H1 (cell line): ENCODE measurements around the gene VIM. TPM values are rescaled to one million over a fixed set of nuclear protein-coding genes. Genes with fewer than 3 reads are reported as not detected.
"Not testable (repeated sequence)": the region's sequence is repeated elsewhere in the genome, so short reads cannot be mapped to it uniquely, and the experiment has no call there.

ENCODE experiments used
- CTCF ChIA-PET: fragments of 300-600 bp; sonication (Branson Sonifier 250); formaldehyde crosslinking; loops from one replicate; lab custom pipeline; 2021; ENCODE audit not compliant: partially characterized antibody; lab: Charles Lee
- POLR2A ChIA-PET: fragments of 300-600 bp; sonication (Branson Sonifier 250); formaldehyde crosslinking; loops from one replicate; lab custom pipeline; 2021; ENCODE audit warnings: inconsistent platforms; ENCODE audit not compliant: partially characterized antibody; lab: Charles Lee
- DNase-seq, 2 experiments: peaks; one replicate each; pipeline versions ENCODE4 v3.0.0 to v3.0.0-alpha.2; 2010 to 2022; ENCODE audit warnings: low spot score in 2 of 2, low read depth in 1 of 2, mixed read lengths in 1 of 2
- FAIRE-seq: peaks from 2 replicates; lab custom pipeline; 2011; peaks lifted over from hg19 to GRCh38; lab: Jason Lieb, UNC
- H2AFZ ChIP-seq: 2 replicates; pipeline ENCODE4 v1.8.1; 2012; ENCODE audit warnings: low read length, inconsistent platforms
- H2AK5ac ChIP-seq: 2 replicates; pipeline ENCODE4 v1.6.1; 2013; ENCODE audit warnings: low read depth, low read length
- H2BK120ac ChIP-seq: replicated peaks from 2 replicates; pipeline ENCODE3; 2013; ENCODE audit warnings: low read depth, low read length, inconsistent platforms
- H2BK12ac ChIP-seq: 2 replicates; pipeline ENCODE4 v1.6.1; 2013; ENCODE audit warnings: low read depth, low read length
- H2BK15ac ChIP-seq: 2 replicates; pipeline ENCODE4 v1.6.1; 2013; ENCODE audit warnings: low read length
- H2BK20ac ChIP-seq: 2 replicates; pipeline ENCODE4 v1.6.1; 2013; ENCODE audit warnings: low read length
- H2BK5ac ChIP-seq: 2 replicates; pipeline ENCODE4 v1.6.1; 2013; ENCODE audit warnings: low read depth, low read length
- H3K14ac ChIP-seq: 2 replicates; pipeline ENCODE4 v1.6.1; 2013; ENCODE audit warnings: inconsistent platforms; ENCODE audit not compliant: insufficient read length
- H3K18ac ChIP-seq: 2 replicates; pipeline ENCODE4 v1.6.1; 2013; ENCODE audit warnings: low read length; ENCODE audit errors: extremely low read depth
- H3K23ac ChIP-seq: 2 replicates; pipeline ENCODE4 v1.6.1; 2013; ENCODE audit warnings: inconsistent platforms; ENCODE audit not compliant: insufficient read length
- H3K23me2 ChIP-seq: 2 replicates; pipeline ENCODE4 v1.6.1; 2013; ENCODE audit warnings: low read depth, low read length
- H3K27ac ChIP-seq: 2 replicates; pipeline ENCODE4 v1.6.1; 2011; ENCODE audit warnings: low read depth, low read length, inconsistent platforms
- H3K27me3 ChIP-seq, 4 experiments: replicated peaks in 1 of 4; 1 replicate in 1 of 4; 2 replicates in 3 of 4; pipeline versions ENCODE4 v1.6.1 to v1.8.1; 2011 to 2013; ENCODE audit warnings: low read length in 3 of 4, mild to moderate bottlenecking in 3 of 4, inconsistent platforms in 2 of 4, mixed read lengths in 2 of 4, moderate library complexity in 1 of 4; ENCODE audit not compliant: control insufficient read depth in 3 of 4, insufficient read depth in 3 of 4; ENCODE audit errors: extremely low read depth in 1 of 4
- H3K36me3 ChIP-seq, 4 experiments: 2 replicates each; pipeline versions ENCODE4 v1.6.1 to v1.8.1; 2011 to 2013; ENCODE audit warnings: mild to moderate bottlenecking in 4 of 4, low read length in 3 of 4, moderate library complexity in 2 of 4, control low read depth in 1 of 4, inconsistent platforms in 1 of 4; ENCODE audit not compliant: insufficient read depth in 4 of 4, control insufficient read depth in 2 of 4
- H3K4ac ChIP-seq: replicated peaks from 2 replicates; pipeline ENCODE3; 2013; ENCODE audit warnings: low read length, low read depth, mixed read lengths, inconsistent platforms; ENCODE audit not compliant: insufficient read length
- H3K4me1 ChIP-seq, 4 experiments: replicated peaks in 1 of 4; 1 replicate in 1 of 4; 2 replicates in 3 of 4; pipeline versions ENCODE4 v1.6.1 to v1.8.1; 2011 to 2013; ENCODE audit warnings: low read length in 3 of 4, inconsistent platforms in 2 of 4, mixed read lengths in 1 of 4; ENCODE audit not compliant: insufficient read depth in 4 of 4, control insufficient read depth in 3 of 4
- H3K4me2 ChIP-seq, 2 experiments: 2 replicates each; pipeline versions ENCODE4 v1.6.1 to v1.8.1; 2011 to 2013; ENCODE audit warnings: low read depth in 2 of 2, low read length in 2 of 2, control low read depth in 1 of 2, inconsistent platforms in 1 of 2, mild to moderate bottlenecking in 1 of 2; ENCODE audit not compliant: insufficient read depth in 1 of 2
- H3K4me3 ChIP-seq, 4 experiments: fragments of 200-600, 300-600 bp in 1 of 4; sonication (generic), shearing (Covaris generic), sonication (Bioruptor Twin) in 1 of 4; 2 replicates each; pipeline versions ENCODE4 v1.5.1 to v1.8.1; 2011 to 2016; ENCODE audit warnings: low read length in 4 of 4, low read depth in 3 of 4, control low read depth in 2 of 4, inconsistent platforms in 2 of 4, mild to moderate bottlenecking in 2 of 4, mixed read lengths in 1 of 4, moderate library complexity in 1 of 4; ENCODE audit not compliant: insufficient read depth in 2 of 4; ENCODE audit errors: extremely low read depth in 1 of 4
- H3K56ac ChIP-seq: replicated peaks from 2 replicates; pipeline ENCODE3; 2013; ENCODE audit warnings: low read depth, mild to moderate bottlenecking, mixed read lengths, low read length, inconsistent platforms; ENCODE audit not compliant: insufficient read length
- H3K79me1 ChIP-seq: 2 replicates; pipeline ENCODE4 v1.6.1; 2013; ENCODE audit warnings: low read depth, low read length, control low read depth
- H3K79me2 ChIP-seq, 2 experiments: 2 replicates each; pipeline versions ENCODE4 v1.6.1 to v1.8.1; 2012 to 2013; ENCODE audit warnings: low read length in 2 of 2, mild to moderate bottlenecking in 2 of 2, inconsistent platforms in 1 of 2; ENCODE audit not compliant: insufficient read depth in 2 of 2, control insufficient read depth in 1 of 2
- H3K9ac ChIP-seq, 4 experiments: replicated peaks in 1 of 4; 1 replicate in 1 of 4; 2 replicates in 3 of 4; pipeline versions ENCODE4 v1.6.1 to v1.8.1; 2011 to 2013; ENCODE audit warnings: low read depth in 3 of 4, low read length in 3 of 4, control low read depth in 2 of 4, mild to moderate bottlenecking in 2 of 4, moderate library complexity in 2 of 4, inconsistent platforms in 1 of 4; ENCODE audit errors: extremely low read depth in 1 of 4
- H3K9me3 ChIP-seq, 2 experiments: 2 replicates each; pipeline versions ENCODE4 v1.6.1 to v1.8.1; 2012 to 2013; ENCODE audit warnings: mild to moderate bottlenecking in 2 of 2, moderate library complexity in 2 of 2, control low read depth in 1 of 2, inconsistent platforms in 1 of 2, low read depth in 1 of 2, low read length in 1 of 2, mixed read lengths in 1 of 2; ENCODE audit not compliant: insufficient read depth in 2 of 2
- H4K20me1 ChIP-seq, 2 experiments: replicated peaks in 1 of 2; 2 replicates each; pipeline versions ENCODE3 to v1.8.1; 2011 to 2013; ENCODE audit warnings: inconsistent platforms in 2 of 2, low read length in 2 of 2, mild to moderate bottlenecking in 1 of 2; ENCODE audit not compliant: insufficient read depth in 2 of 2, control insufficient read depth in 1 of 2
- H4K5ac ChIP-seq: 2 replicates; pipeline ENCODE4 v1.6.1; 2013; ENCODE audit warnings: low read length, low read depth, mixed read lengths, inconsistent platforms; ENCODE audit not compliant: insufficient read length
- H4K8ac ChIP-seq: 2 replicates; pipeline ENCODE4 v1.8.0; 2013; ENCODE audit warnings: mild to moderate bottlenecking, moderate library complexity, low read length, inconsistent platforms; ENCODE audit not compliant: insufficient read depth; ENCODE audit errors: extremely low read depth
- H4K91ac ChIP-seq: replicated peaks from 2 replicates; pipeline ENCODE3; 2013; ENCODE audit warnings: low read length, mixed read lengths, inconsistent platforms; ENCODE audit not compliant: insufficient read length
- WGBS, 2 experiments: shearing (Covaris generic) in 1 of 2; methylation state at CpG; one replicate each; pipeline versions ENCODE4 v1.1.6 to v1.1.7; 2013 to 2015; ENCODE audit warnings: low lambda C conversion rate in 2 of 2, mixed read lengths in 2 of 2, inconsistent platforms in 1 of 2, low coverage in 1 of 2, missing lambda C conversion rate in 1 of 2; ENCODE audit not compliant: insufficient replicate concordance in 2 of 2, insufficient coverage in 1 of 2, insufficient read length in 1 of 2; ENCODE audit errors: extremely low coverage in 1 of 2, missing lambda C conversion rate in 1 of 2; 5-methylcytosine and 5-hydroxymethylcytosine counted together
- polyA plus RNA-seq, 7 experiments: library from polyadenylated mRNA; depleted of rRNA in 3 of 7; stranded (reverse) in 5 of 7; unstranded in 2 of 7; fragments of >200 nt in 5 of 7; fragments of 200-250 nt in 2 of 7; gene quantifications; 1 replicate in 5 of 7; 2 replicates in 1 of 7; 4 replicates in 1 of 7; pipeline versions ENCODE4 v1.2.1 to v1.2.3, GENCODE V29; 2011 to 2013; ENCODE audit warnings: missing spikeins in 2 of 7, mixed read lengths in 2 of 7
- total RNA-seq: library from RNA; stranded (reverse); fragmentation: NEBNext Ultra II Directional; extraction: Animal tissue kit (Norgen Biotek cat#: 25700); gene quantifications from 2 replicates; pipeline ENCODE4 v1.2.1, GENCODE V29; 2021

Gene VIM
- total and polyA plus RNA-seq, 2 of the 8 experiments (the other 6 are each of a cell fraction or from before 2014, with no cell fraction given): 347 to 372 TPM

DNA sequence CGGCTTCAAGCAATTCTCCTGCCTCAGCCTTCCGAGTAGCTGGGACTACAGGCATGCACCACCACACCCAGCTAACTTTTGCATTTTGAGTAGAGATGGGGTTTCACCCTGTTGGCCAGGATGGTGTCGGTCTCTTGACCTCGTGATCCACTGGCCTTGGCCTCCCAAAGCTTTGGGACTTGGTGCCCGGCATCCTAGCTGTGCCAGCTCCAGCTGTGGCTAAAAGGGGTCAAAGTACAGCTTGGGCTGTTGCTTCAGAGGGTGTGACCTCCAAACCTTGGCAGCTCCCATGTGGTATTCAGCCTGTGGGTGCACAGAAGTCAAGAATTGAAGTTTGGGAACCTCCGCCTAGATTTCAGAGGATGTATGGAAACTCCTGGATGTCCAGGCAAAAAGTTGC, 38.5 kb downstream of the VIM start:
- not testable (repeated sequence) for FAIRE-seq
- CTCF ChIA-PET: interaction anchor here (1.2 to 2.4 kb wide), 3 partner anchors 8 to 24 kb away, joined by 4 to 13 read pairs (median 6); no protein-coding TSS in a partner anchor

More for the DNA sequence above, 38.5 kb downstream of the VIM start:
- H2BK120ac ChIP-seq, H2BK20ac ChIP-seq, H2AFZ ChIP-seq, H3K27me3 ChIP-seq, H3K79me1 ChIP-seq, H4K8ac ChIP-seq, H3K4me2 ChIP-seq, H3K4ac ChIP-seq, H2BK5ac ChIP-seq, DNase-seq, H4K5ac ChIP-seq, H3K4me3 ChIP-seq, H3K9ac ChIP-seq, H3K23ac ChIP-seq, H3K79me2 ChIP-seq, H3K4me1 ChIP-seq, H2AK5ac ChIP-seq, H4K20me1 ChIP-seq, H3K36me3 ChIP-seq, H2BK12ac ChIP-seq, H3K27ac ChIP-seq, H3K56ac ChIP-seq, H3K23me2 ChIP-seq, H3K18ac ChIP-seq, H2BK15ac ChIP-seq, H4K91ac ChIP-seq, H3K14ac ChIP-seq: not testable (repeated sequence)
- POLR2A ChIA-PET: interaction anchor here (0.9 kb wide), 1 partner anchor 36 kb away, joined by 3 read pairs; no protein-coding TSS in a partner anchor
- peaks cover 9 to 19% of the 10 kb centered on the region in 2 experiments for H3K9me3 ChIP-seq
- 100% methylated on average over 6 of the region's 6 CpGs; no CpG with 5 or more reads in 1 of the 2 experiments for WGBS, 2 experiments
